ENCODE results near the gene GABPB2. TPM values are rescaled to one million over a fixed set of nuclear protein-coding genes. Genes with fewer than 3 reads are reported as not detected.
A peak's percentile ranks its signal among the peaks of the same experiment; 100 is the strongest.

GABPB2 gene
- total and polyA plus RNA-seq, 2 of the 13 experiments (the other 11 are each of a cell fraction or from before 2014, with no cell fraction given): 0.09 TPM; not detected in 1

- TF ChIP-seq, protein P1, sequence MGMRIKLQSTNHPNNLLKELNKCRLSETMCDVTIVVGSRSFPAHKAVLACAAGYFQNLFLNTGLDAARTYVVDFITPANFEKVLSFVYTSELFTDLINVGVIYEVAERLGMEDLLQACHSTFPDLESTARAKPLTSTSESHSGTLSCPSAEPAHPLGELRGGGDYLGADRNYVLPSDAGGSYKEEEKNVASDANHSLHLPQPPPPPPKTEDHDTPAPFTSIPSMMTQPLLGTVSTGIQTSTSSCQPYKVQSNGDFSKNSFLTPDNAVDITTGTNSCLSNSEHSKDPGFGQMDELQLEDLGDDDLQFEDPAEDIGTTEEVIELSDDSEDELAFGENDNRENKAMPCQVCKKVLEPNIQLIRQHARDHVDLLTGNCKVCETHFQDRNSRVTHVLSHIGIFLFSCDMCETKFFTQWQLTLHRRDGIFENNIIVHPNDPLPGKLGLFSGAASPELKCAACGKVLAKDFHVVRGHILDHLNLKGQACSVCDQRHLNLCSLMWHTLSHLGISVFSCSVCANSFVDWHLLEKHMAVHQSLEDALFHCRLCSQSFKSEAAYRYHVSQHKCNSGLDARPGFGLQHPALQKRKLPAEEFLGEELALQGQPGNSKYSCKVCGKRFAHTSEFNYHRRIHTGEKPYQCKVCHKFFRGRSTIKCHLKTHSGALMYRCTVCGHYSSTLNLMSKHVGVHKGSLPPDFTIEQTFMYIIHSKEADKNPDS (CRISPR knock-in tag; IDR thresholded peaks at IDR 0.05): 0 out of 2 replicates have a peak, but pooled peaks have one; percentile 44
- TF ChIP-seq UBTF (CRISPR knock-in tag; IDR thresholded peaks at IDR 0.05) (peak; percentile 65), HOXA5 (CRISPR knock-in tag; IDR thresholded peaks at IDR 0.05) (no peak), ZNF318 (CRISPR knock-in tag; IDR thresholded peaks at IDR 0.05) (no peak), ZNF766 (CRISPR knock-in tag; IDR thresholded peaks at IDR 0.05; ENCODE audit: borderline replicate concordance) (no peak), XBP1 (CRISPR knock-in tag; IDR thresholded peaks at IDR 0.05) (no peak), NFE2 (CRISPR knock-in tag; IDR thresholded peaks at IDR 0.05) (no peak)
- TF ChIP-seq, protein P2, sequence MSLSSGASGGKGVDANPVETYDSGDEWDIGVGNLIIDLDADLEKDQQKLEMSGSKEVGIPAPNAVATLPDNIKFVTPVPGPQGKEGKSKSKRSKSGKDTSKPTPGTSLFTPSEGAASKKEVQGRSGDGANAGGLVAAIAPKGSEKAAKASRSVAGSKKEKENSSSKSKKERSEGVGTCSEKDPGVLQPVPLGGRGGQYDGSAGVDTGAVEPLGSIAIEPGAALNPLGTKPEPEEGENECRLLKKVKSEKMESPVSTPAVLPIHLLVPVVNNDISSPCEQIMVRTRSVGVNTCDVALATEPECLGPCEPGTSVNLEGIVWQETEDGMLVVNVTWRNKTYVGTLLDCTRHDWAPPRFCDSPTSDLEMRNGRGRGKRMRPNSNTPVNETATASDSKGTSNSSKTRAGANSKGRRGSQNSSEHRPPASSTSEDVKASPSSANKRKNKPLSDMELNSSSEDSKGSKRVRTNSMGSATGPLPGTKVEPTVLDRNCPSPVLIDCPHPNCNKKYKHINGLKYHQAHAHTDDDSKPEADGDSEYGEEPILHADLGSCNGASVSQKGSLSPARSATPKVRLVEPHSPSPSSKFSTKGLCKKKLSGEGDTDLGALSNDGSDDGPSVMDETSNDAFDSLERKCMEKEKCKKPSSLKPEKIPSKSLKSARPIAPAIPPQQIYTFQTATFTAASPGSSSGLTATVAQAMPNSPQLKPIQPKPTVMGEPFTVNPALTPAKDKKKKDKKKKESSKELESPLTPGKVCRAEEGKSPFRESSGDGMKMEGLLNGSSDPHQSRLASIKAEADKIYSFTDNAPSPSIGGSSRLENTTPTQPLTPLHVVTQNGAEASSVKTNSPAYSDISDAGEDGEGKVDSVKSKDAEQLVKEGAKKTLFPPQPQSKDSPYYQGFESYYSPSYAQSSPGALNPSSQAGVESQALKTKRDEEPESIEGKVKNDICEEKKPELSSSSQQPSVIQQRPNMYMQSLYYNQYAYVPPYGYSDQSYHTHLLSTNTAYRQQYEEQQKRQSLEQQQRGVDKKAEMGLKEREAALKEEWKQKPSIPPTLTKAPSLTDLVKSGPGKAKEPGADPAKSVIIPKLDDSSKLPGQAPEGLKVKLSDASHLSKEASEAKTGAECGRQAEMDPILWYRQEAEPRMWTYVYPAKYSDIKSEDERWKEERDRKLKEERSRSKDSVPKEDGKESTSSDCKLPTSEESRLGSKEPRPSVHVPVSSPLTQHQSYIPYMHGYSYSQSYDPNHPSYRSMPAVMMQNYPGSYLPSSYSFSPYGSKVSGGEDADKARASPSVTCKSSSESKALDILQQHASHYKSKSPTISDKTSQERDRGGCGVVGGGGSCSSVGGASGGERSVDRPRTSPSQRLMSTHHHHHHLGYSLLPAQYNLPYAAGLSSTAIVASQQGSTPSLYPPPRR (CRISPR knock-in tag; IDR thresholded peaks at IDR 0.05; ENCODE audit: borderline replicate concordance): 0 out of 2 replicates have a peak, but pooled peaks have one; percentile 28
Observed at GRCh38 chr1:151047925-151048644, 22.5 kb upstream of the GABPB2 start (continued).
